GM19238 (cell line): ENCODE results near the gene CACNA2D3.

ENCODE experiments used
- DNase-seq: peaks from one replicate; pipeline ENCODE4 v3.0.0; 2011; ENCODE audit warnings: low spot score; ENCODE audit not compliant: insufficient read length

CACNA2D3 gene

DNA sequence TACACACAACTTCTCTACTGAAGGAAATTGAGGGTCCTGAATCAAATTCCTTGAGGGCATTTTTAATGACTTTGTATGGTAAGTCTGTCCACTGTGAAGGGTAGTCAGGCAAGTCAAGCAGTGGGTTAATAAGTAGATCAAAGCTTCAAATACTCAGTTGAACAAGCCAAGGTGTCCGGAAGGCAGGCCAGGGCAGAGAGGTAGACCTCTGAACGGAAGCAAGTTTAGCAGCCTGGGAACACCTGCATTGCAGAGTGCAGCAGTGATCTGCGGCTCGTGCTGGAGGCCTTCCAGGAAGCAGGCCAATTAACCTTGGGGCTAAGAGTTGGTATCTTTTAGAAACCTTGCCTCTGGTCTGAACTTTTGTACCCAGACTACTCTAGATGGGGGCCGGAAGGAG, 661.7 kb downstream of the CACNA2D3 start:
- DNase-seq: no peak

DNA sequence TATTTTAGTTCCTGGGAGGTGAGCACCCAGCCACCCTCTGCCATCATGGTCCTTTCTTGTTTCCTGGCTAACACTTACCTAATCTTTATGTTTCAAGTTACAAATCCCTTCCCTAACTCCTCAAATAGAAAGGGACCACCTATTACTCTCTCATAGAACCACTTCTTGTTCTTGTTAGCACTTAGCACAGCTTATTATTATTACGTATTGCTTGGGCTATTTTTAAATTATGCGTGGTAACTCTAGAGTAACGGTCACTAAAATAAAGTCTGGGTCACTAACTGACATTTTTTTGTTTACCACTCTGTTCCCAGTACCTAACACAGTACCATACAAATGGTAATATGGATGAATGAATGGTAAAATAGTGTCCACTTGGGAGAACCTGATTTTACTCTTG, 663.6 kb downstream of the CACNA2D3 start:
- DNase-seq: no peak

DNA sequence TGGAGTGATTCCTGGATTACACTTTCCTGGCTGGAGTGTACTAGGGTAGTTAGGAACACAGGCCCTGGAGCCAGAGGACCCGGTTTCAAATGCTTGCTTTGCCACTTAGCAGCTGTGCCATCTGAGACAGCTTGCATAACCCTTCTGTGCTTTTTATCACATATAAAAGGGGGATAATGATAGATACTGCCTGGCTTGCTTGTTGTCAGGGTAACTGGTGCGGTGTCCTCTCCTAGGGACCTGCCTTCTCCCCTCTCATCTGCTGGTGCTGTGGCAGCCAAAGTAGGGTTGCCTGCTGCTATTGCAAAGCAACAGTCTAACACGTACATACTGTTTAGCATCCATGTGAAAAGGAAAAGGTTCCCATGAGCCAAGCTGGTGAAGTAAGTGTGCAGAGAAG, 667.7 kb downstream of the CACNA2D3 start:
- no peak for DNase-seq

DNA sequence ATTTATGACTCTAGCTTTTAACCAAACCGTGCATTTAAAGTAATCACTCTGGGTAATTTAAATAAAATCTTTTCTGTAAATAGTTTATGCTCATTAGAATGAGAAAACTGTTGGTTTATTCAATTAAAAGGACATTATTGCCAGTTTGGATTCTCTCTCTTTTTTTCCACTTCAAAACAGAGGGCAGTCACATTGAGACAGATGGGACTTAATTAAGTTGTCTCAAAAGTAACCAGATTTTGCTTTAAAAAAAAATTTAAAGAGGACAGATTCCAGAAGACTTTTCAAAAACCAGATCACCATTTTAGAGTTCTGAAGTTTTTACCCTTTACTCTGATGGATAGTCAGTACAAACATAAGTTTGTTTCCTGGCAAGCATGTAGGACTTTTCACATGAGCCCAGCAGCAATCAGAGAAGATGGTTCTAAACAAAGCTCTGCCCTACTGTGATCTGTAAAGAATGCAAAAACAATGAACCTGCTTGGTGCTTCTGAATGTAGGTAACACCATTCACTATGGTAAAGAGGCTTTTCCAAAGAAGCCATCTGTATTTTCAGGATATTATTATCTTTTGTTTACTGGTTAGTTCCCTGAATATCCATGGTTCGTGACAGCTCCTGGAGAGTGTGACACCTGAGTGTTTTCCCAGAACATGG, 669.3 kb downstream of the CACNA2D3 start:
- no peak for DNase-seq

DNA sequence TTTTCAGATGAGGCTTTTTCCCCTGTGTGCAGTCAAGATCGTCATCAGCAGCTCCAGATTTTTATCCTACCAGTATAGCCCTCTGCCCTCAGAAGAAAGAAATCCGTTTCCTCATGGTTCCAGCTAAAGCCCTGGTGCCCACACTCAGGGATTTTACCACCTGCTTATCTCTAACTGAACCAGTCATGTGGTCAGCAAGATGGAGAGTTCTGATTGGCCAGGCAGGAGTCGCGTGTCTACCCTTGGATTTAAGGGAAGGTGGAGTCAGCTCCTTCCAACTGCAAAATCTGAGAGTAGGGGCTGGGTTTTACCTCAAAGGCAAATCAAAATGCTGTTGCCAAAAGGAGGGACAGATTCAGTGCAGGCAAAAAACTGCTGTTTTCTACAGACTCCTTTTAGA, 670.2 kb downstream of the CACNA2D3 start:
- no peak for DNase-seq

DNA sequence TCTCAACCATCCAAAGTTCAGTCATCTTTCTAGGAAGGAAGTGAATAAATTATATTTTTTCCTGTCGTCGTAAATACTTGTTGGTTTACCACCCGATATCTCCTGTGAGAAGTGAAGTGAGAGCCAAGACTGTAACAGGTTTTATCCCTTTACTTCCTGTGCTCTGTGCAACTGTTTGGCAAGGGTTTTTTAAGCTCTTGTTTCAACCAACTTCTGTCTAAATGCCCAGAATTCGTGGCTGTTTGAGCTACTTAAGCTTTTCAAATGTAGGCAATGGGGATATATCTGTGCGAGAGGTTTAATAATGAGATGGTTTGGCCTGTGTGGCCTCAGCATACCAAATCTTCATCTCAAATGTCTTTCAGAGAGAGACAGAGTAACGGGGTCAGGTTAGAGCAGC, 670.8 kb downstream of the CACNA2D3 start:
- DNase-seq: no peak

DNA sequence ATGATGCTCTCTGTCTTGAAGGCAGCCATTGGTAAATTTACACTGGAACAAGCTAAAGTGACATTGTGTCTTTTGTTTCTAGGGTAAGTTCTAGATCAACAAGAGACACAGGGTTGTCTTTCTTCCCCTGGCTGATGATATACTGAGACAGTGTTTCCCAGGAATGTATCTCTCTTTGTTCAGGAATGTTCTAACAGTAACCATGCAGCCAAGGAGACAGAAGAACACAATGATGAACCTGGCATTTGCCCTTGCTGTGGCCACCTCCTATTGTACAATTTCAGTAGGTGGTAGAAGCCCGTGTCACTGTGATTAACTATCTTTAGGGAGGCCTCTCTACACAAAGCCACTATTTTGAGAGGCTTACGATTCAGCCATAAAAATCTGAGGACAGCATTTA, 674.8 kb downstream of the CACNA2D3 start:
- DNase-seq: no peak

DNA sequence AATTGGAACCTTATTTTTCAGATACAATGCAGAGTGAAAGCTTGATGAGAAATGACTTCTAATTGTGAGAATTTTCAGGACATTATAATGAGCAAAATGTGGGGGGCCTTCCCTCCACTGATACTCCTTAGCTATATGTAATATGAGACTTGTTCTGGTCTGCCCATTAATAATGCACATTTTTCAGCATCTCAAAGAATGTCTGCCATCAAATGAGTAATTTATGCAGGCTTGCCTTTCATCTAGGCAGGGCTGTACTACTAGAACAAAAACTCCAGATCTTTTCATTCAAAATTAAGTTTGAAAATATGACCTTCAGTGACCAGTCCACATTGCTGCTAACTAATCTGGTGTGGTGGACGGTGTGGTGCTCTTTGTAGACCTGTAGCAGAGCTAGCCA, 678.1 kb downstream of the CACNA2D3 start:
- no peak for DNase-seq

DNA sequence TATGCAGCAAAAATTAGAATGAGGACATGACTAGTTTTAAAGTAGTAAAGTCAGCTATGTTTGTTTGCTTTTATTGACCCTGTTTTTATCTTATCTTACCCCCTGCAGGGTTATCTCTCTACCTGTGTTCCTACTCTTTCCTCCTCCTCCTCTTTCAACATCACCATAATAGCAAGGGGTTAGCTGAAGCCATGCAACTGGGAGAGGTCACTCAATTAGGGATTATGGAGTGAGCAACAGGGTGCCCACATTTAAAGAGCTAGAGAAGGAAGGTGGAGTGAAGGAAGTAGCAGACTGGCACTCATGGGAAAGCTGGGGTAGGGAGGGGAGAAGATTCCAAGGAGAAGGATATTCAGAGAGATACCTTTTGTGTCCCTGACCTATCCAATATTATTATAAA, 679.6 kb downstream of the CACNA2D3 start:
- no peak for DNase-seq

DNA sequence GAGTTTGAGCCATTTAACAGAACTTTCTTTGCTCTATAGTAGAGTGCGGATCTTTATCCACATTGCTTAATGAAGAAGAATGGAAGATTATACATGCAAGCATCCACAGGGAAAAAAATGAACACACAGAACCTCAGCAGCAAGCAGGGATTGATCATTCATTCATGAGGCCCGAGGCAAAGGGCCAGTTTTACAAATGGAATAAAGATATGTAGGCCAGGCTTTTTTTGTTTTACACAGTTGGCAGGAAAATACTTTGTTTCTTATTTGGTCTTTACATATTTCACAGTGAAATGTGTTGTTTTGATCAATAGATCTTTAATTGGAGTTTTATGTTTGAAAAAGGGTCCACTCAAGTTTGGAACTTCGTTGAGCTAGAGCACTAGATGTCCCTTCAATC, 688.0 kb downstream of the CACNA2D3 start:
- no peak for DNase-seq

DNA sequence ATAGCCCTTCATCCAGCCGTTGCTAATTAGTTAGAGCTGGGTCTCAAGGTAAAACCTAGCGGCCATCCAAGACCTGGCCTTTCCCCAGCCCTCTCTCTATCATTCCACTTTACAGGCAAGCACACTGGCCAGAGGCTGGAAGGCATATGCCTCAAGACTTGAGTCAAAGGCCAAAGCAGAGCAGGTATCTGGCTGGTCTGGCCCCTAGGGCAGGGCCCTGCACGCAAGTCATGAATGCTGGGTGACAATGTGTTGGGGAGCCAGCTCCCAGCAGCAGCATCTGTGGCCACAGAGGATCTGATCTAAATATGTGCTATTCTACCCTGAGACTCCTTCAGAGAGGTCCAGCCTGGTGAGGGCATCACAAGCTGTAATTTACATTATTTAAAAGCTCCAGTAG, 691.9 kb downstream of the CACNA2D3 start:
- DNase-seq: no peak

DNA sequence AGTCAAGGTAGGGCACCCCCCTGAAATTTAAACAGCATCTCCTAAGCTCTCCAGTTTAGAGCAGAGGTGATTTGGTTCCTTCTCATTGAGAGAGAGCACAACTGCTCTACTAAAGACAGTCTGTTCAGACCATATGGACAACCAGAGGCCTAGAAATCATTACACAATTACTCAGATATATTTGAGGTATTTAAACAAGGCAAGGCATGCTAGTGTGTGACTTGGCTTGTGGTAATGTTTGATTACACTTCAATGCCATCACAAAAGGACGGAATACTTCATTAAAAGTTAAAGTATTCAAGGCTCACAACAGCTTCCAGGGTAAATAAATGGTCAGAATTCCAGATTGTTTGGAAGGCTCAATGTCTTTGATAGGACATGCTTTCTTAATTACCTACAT, 695.3 kb downstream of the CACNA2D3 start:
- DNase-seq: no peak

DNA sequence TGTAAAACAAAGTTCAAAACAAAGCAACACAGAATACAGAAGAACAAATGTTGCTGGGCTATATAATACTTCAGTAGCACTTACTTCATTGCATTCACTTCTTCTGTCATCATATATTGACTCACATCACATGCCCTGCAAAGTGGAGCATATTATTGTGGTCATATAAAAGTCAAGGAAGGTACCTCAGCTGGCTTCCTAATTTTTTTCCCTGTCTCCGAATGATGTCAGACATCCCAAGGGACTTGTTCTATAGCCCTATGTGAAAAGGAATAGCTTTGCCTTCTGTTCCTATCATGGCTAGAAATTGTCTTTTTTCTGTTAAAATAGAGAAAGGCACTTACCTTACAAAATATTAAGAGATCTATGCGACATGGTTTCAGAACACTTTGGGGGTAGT, 696.1 kb downstream of the CACNA2D3 start:
- DNase-seq: no peak

DNA sequence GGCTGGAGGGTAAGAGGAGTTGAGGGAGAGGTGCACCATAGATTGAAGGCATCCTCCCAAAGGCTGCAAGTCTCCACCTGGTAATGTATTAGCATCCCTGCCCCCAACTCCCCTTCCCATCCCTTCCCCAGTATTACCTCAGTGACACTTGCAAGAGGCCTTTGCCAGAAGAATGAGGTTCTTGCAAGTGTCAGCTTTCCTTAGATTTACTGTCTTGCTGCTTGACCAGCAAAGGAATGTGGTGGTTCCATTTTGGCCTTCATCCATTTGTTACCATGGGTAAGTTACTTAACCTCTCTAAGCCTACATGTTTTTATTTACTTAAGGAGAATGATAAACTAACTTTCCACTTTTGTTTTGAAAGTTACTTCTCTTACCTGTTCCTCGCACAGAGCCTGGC, 696.6 kb downstream of the CACNA2D3 start:
- DNase-seq: no peak

DNA sequence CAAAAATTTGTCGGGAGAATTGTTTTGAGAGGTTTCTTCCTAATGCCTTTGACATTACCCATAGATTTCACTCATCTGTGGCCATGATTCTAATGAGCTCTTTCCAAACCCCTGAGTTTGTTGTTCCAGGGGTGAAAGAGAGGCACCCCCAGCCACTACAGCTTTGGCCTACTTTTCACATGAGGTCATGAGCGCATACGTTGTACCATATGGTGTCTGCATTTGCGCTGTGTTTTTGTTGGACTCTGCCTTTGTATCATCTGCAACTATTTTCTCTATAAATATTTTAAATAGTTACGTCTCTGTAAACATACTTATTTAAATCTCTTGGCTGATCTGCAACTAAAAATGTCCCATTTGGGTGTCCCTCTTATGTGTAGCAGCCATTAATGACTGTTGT, 697.6 kb downstream of the CACNA2D3 start:
- DNase-seq: no peak

DNA sequence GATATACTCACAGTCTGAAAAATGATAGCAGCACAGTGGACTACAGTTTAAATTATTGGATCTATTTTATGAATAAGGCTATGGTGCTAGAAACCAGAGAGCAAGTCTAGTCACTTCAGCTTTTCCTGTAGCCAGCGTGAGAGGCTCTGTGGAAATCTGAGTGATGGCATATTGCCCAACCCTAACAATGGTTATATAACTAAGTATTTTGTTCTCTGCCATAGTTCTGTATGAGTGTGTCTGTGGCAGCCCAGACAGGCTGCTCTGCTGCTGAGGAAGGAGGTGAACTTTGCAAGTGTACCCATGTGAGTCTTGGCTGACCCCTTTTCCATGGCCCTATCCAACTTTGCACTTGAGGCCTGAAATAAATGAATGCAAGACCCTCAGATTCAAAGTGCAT, 699.9 kb downstream of the CACNA2D3 start:
- no peak for DNase-seq

DNA sequence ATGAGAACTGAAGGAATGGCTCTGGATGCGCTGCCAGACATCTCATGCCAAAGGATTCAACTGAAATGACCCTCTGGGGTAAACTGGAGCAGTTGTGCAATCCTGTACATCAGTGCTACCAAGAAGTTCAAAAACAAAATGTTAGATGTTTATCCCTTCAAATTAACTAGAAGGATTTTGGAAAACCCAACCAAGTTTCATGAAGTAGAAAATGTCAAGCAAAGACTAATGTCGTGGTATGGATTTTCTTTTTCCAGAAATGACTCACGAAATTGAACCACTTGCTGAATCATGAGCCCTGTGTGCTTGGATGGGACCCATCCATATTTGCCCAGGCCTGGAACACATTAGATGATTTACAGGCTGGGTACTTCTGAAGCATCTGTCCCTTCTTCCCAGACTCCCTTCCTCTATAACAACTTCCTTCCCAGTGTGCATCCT, 703.9 kb downstream of the CACNA2D3 start:
- no peak for DNase-seq

DNA sequence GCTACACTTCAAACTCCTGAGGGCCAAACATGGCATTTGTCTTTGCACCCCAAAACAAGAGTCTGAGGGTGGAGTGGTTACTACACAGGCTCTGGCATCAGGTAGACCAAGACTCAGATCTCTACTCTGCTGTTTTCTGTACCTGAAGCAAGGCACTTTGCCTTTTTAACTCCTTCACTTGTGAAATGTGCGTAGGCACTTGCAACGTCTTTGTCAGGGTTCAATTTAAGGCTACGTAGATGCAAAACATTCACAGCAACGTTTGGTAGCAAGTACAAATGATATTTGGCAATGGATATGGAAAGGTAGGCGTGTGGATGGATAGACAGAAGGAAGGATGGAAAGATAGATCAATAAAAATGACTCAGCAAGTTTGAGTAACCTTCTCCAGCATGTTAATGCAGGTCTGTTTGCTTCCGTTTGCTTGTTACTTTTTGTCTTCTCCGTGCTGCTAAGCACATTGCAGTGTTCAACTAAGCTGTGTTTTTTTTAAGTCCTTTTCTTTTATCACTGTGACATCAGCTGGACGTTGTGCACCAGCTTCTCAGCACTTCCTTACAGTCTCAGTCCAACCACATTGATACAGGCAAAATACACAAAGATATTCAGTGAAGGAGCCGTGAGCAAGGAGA, 704.8 kb downstream of the CACNA2D3 start:
- DNase-seq: no peak

DNA sequence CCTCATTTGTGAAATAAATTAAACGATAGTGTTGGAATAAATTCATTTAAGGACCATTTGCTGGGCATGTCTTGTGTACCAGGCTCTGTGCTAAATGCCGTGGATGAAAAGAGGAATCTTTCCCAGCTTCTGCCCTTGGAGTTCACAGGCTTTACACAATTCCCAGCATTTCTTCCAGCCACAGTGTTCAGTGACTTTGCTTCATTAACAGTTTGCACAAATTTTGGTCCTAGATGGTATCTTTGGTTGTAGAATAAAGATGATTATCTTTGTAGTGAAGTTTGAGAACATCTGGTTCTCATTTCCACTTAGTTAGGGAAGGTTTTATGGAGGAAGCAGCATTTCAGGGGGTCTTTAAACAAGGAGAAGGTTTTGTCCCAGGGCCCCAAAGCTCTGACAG, 705.4 kb downstream of the CACNA2D3 start:
- DNase-seq: no peak

DNA sequence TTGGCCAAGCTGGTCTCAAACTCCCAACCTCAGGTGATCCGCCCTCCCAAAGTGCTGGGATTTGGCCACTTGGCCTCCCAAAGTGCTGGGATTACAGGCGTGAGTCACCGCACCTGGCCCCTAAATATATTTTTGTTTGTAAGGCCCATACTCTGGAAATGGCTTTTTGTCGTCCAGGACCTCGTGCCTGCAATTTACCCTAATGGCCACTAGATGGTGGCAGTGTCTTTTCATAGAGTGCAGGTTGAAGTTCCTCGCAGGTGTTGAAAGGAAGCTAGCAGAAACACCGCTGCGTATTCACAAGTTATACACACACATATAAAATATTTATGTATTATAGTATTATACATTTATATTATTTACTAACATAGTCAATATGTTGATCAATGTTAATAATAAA, 708.3 kb downstream of the CACNA2D3 start:
- no peak for DNase-seq

DNA sequence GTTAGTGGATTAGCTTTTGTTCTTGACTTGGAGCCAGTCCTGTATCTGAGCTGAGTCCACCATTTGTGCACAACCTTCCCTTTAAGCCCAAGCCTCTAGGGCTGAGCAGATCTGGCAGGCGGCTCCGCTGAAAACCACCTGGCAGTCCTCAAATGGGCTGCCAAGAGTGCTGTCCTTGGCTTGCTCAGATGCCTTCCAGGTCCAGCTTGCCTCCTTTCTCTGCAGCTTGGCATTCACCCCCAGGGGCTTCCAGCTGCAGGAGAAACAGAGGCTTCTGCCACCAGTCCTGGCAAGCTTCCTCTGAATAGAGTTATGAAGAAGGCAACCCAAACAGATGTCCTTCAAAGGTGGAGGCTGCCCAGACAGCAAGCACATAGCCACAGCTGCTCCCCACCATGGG, 708.8 kb downstream of the CACNA2D3 start:
- no peak for DNase-seq

DNA sequence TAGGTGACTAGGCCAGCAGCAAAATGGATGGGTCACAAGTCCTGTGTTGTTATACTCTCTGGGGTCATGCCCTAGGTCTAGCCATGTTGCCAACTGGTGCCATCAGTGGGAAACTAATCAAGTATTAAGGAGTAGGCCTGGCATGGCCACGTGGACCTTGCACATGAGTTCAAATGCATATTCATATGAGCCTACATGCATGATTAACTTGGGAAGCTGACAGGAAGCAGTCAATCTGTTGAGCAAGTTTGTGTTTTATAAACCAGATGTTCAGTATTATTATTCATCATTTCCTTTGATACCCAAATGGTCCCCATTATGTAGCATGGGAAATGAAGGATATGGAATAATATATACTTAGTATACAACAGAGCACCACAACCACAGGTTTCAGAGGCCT, 710.5 kb downstream of the CACNA2D3 start:
- DNase-seq: no peak

DNA sequence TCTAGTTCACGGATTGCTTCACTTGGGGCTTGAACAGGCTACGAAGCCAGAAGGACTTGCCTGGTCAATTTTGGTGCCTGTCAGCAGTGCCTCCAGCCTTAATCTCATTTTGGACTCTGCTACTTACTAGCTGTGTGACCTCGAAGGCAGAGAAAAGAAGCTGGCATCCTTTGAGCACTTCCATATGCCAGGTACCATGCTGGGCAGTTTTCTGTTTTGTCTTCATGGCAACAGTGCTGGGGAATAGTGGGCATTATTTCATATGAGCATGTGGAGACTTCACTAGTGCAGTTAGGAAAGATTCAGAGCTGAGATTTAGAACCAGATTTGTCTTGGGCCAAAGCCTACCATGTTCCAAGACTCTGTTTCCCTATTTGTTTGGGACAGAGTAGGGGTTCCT, 713.3 kb downstream of the CACNA2D3 start:
- DNase-seq: no peak

DNA sequence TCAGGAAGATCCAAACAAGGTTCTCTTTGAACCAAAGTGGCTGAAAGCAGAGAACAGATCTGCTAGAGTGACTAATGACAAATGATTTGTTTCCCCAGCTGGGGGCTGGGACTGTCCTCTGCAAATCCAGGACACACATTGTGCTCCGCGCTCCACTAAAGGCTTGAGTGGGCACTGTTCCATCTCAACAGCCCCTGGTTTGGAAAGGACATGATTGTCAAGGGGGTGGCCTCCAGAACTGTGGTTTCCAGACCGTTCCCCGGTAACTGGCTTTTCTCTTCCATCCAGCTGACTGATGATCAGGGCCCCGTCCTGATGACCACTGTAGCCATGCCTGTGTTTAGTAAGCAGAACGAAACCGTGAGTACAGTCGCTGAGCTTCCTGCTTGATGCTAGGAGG, 714.5 kb downstream of the CACNA2D3 start:
- DNase-seq: no peak
